LNCaP clone FGC (cell line): ENCODE data around the gene FCGBP.
A peak's percentile ranks its signal among the peaks of the same experiment; 100 is the strongest.
"Not testable (repeated sequence)": the region's sequence is repeated elsewhere in the genome, so short reads cannot be mapped to it uniquely, and the experiment has no call there.

ENCODE experiments used
- DNase-seq: peaks from one replicate; pipeline ENCODE4 v3.0.0-alpha.2; 2011; ENCODE audit warnings: low read depth
- H3K4me3 ChIP-seq: 2 replicates; pipeline ENCODE4 v1.5.1; 2011; ENCODE audit warnings: mild to moderate bottlenecking, low read depth, low read length, control low read depth
- CTCF ChIP-seq: IDR thresholded peaks from 2 replicates; pipeline ENCODE4 v1.5.1; 2012; ENCODE audit warnings: mild to moderate bottlenecking; ENCODE audit not compliant: control insufficient read depth, insufficient read depth; ENCODE audit errors: extremely low read depth

Gene FCGBP

GRCh38 chr19:39970425-39970674 lies 35.9 kb upstream of the FCGBP start:
- H3K4me3 ChIP-seq: peak overlapping the region; percentile 71
- TF ChIP-seq CTCF: no peak
- peak; percentile 32 for DNase-seq

GRCh38 chr19:39969681-39970424 lies 35.4 kb upstream of the FCGBP start:
- no peak for DNase-seq
- no peak for TF ChIP-seq CTCF
- peak overlapping the region; percentile 71 for H3K4me3 ChIP-seq

GRCh38 chr19:39969266-39969665 lies 34.8 kb upstream of the FCGBP start:
- no peak for DNase-seq
- no peak for TF ChIP-seq CTCF
- H3K4me3 ChIP-seq: no peak overlapping the region

GRCh38 chr19:39968789-39969188 lies 34.4 kb upstream of the FCGBP start:
- DNase-seq: no peak
- no peak overlapping the region for H3K4me3 ChIP-seq
- no peak for TF ChIP-seq CTCF

- TF ChIP-seq CTCF: no peak
- no peak overlapping the region for H3K4me3 ChIP-seq
- no peak for DNase-seq
Observed at GRCh38 chr19:39967561-39967960, 33.1 kb upstream of the FCGBP start.

- TF ChIP-seq CTCF: no peak
- H3K4me3 ChIP-seq: no peak overlapping the region
- DNase-seq: no peak
Observed at GRCh38 chr19:39966617-39967016, 32.2 kb upstream of the FCGBP start.

- DNase-seq: no peak
- no peak for TF ChIP-seq CTCF
- H3K4me3 ChIP-seq: no peak overlapping the region
Observed at GRCh38 chr19:39963898-39964297, 29.5 kb upstream of the FCGBP start.

GRCh38 chr19:39959407-39959806 lies 25.0 kb upstream of the FCGBP start:
- not testable (repeated sequence) for DNase-seq, H3K4me3 ChIP-seq

GRCh38 chr19:39958942-39959341 lies 24.5 kb upstream of the FCGBP start:
- not testable (repeated sequence) for H3K4me3 ChIP-seq, DNase-seq

GRCh38 chr19:39957886-39958285 lies 23.5 kb upstream of the FCGBP start:
- DNase-seq, H3K4me3 ChIP-seq: not testable (repeated sequence)
